HG03342 (cell line): Measurements from ENCODE around the gene GCLC.

ENCODE experiments used
- ATAC-seq: cut with Tn5 transposase; IDR thresholded peaks from one replicate; pipeline ENCODE4 v1.9.1; 2021; ENCODE audit warnings: mild to moderate bottlenecking, moderate library complexity; ENCODE audit not compliant: unreplicated experiment

The GCLC gene

DNA sequence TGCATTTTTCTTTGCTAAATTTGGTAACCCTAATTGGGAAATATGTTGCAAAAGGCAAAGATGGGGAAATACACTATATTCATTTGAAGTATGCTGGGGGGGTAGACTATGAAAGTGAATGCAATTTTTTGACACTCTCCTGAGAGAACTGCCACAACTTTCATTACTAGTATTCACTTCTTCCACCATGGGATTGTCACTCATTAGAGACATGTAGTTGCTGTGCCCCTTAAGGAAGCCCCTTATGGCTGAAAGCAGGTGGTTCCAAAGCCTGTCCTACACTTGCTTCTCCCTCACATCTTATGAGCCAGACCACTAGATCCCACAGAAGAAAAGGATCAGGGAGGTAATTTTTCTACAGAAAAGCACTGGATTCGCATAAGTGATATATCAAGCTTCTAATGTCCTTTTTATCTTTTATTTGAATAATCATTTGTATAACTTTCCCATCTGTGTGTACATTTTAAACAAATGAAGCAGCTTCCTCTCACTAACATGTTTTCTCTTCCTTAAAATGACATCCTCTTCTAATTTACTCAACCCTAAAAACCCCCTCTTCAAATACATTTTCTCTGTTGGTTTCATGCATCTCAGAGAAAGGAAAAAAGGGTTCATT, 83.8 kb downstream of the GCLC start:
- ATAC-seq = peak; percentile 64

DNA sequence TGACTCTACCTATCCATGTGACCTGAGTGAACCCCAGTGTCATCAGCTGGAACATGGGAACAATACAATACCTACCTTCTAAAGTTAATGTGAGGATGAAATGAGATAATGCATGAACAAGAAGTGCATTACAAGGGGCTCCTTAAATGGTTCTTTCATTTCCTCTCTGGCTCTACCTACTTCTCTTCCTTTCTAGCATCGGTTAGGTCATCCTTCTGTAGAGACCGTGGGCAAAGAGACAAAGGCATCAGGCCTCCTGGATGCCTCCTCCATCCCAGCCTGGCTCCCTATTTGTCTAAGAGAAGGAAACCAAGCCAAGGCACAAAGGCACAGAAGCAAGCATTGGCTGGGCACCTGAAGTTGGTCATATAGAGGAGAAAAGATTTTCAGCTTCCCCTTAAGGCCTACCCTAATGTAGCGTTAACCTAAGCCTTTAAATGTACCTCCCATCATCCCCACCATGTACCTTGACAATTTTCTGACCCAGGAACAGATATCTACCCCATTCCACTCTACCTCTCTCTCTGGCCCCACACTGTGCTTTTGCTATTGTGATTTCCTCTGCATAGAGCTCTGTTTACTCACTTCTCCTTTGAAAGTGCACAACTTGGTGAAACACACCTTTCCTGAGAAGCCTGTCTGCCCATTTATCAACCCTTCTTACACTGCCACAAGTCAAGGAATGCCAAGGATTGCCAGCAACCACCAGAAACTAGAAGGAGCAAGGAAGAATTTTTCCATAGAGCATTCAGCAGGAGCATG, 86.6 kb downstream of the GCLC start:
- no peak for ATAC-seq

GRCh38 chr6:53456809-53457208, 88.1 kb downstream of the GCLC start:
- ATAC-seq = no peak

DNA sequence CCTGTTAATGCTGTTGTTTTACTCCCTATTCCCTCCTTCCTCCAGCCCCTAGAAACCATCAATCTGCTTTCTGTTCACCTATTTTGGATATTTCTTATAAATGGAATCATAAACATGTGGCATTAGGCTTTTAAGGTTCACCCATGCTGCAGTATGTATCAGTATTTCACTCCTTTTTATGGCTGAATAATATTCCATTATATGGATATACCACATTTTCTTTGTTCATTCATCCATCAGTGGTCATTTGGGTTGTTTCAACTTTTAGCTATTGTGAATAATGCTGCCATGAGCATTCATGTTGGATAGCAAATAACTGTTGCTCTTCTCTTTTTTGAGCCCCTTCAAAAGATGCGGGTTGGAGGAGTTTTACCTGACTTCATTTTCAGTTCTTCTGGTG, 89.2 kb downstream of the GCLC start:
- no peak for ATAC-seq

- no peak for ATAC-seq
These were observed 93.7 kb downstream of the GCLC start for GRCh38 chr6:53451165-53451564.

DNA sequence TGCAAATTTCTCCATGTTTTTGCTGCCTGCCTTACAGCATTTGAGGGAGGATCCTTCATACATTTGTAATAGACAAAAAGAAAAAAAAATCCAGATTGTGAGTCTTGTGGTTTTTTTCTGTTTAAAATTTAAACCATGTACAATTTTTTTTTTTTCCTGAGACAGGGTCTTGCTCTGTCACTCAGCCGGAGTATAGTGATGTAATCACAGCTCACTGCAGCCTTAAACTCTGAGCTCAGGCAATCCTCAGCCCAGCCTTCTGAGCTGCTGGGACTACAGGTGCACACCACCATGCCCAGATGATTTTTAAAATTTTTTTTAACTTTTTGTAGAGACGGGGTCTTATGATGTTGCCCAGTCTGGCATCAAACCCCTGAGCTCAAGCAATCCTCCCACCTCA, 97.0 kb downstream of the GCLC start:
- ATAC-seq = no peak
